Naive B cell (primary cell): ENCODE results near the gene UBE2K. TPM values are rescaled to one million over a fixed set of nuclear protein-coding genes. Genes with fewer than 3 reads are reported as not detected.

ENCODE experiments used
- polyA plus RNA-seq, 6 donors: library from polyadenylated mRNA; unstranded; fragments of 300-500 nt; fragmentation: Illumina TruSeq; gene quantifications; one replicate each; pipeline ENCODE4 v1.2.3, GENCODE V29; 2021; ENCODE audit warnings: low read depth in 6 of 6

The UBE2K gene
- polyA plus RNA-seq, 6 donors from 2014 or later, result 60.0 to 81.2 (median 69.2) TPM

Other genes starting within 250 kb of the UBE2K start
- 1,000 to 10,000 TPM; 2,016 to 2,906 (median 2,275) TPM for gene RPL9, start 239.2 kb upstream of the UBE2K start, polyA plus RNA-seq
- gene LIAS, start 239.1 kb upstream of the UBE2K start, polyA plus RNA-seq, result 10 to 100 TPM in 4 of 6 donors, 1 to 10 TPM in 1, not detected in 1; 9.2 to 20.6 (median 16.5) TPM
- 10 to 100 TPM; 25.8 to 41.6 (median 35.2) TPM for gene UGDH, start 170.7 kb upstream of the UBE2K start, polyA plus RNA-seq
- 100 to 1,000 TPM; 236 to 487 (median 451) TPM for gene SMIM14, start 59.3 kb upstream of the UBE2K start, polyA plus RNA-seq